ENCODE measurements around the gene RASSF3. TPM values are rescaled to one million over a fixed set of nuclear protein-coding genes. Genes with fewer than 3 reads are reported as not detected.

Gene RASSF3
- total and polyA plus RNA-seq, 2 of the 13 experiments (the other 11 are each of a cell fraction or from before 2014, with no cell fraction given) = 15.5 to 16.0 TPM

DNA sequence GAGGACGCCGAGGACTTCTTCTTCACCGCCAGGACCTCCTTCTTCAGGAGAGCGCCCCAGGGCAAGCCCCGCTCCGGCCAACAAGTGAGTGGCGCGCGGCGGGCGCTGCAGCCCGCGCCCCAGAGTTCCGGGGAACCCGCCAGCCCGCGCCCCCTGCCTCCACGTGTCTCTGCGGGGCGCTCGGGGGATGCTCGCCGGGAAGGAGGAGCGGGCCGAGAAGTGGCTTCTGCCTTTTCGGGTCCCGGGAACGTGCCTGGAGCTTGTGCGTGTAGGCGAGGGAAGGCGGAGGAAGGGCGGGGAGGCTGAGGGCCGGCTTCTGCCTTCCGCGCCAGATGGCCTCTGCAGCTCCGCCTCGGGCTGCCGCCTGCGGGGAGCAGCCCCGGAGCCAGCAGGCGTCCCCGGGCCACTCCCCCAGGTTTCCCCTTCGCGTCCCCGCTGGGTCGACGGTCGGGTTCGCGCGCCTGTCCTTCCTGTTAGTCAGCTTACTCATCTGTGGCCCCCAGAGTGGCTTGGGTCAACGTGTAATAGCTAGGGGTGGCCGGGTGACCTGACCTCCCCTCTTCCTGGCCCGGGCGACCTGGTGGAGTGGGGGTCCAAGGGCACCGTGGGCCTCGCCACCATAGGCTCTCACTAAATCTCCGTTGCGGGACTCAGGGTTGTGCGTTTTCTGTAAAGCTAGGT, 505 bp downstream of the RASSF3 start (continued):
- TF ChIP-seq SKIL (CRISPR knock-in tag; IDR thresholded peaks at IDR 0.05; ENCODE audit: borderline replicate concordance) = no peak
- no peak for TF ChIP-seq JUNB (CRISPR knock-in tag; IDR thresholded peaks at IDR 0.05; ENCODE audit: borderline replicate concordance)
- 0 out of 2 replicates have a peak, but pooled peaks have one; percentile 36 for TF ChIP-seq ZNF580 (CRISPR knock-in tag; IDR thresholded peaks at IDR 0.05; ENCODE audit: borderline replicate concordance, low read depth)
- no peak for TF ChIP-seq ZNF432 (CRISPR knock-in tag; IDR thresholded peaks at IDR 0.05; ENCODE audit: borderline replicate concordance)
- no peak for TF ChIP-seq LCORL (IDR thresholded peaks at IDR 0.05)
- TF ChIP-seq LCORL (CRISPR knock-in tag; IDR thresholded peaks at IDR 0.05) = 0 out of 2 replicates have a peak, but pooled peaks have one; percentile 26
- TF ChIP-seq CEBPZ (IDR thresholded peaks at IDR 0.05; ENCODE audit: low read length) = no peak
- peak; percentile 68; the same call in 1 of the 2 replicates for TF ChIP-seq ZNF710 (CRISPR knock-in tag; IDR thresholded peaks at IDR 0.05; ENCODE audit: borderline replicate concordance)
- TF ChIP-seq TBL1XR1 (IDR thresholded peaks at IDR 0.05; ENCODE audit: borderline replicate concordance, low read length, partially characterized antibody) = no peak
- TF ChIP-seq ATF1 (CRISPR knock-in tag; IDR thresholded peaks at IDR 0.05) = no peak
- TF ChIP-seq, protein P1, sequence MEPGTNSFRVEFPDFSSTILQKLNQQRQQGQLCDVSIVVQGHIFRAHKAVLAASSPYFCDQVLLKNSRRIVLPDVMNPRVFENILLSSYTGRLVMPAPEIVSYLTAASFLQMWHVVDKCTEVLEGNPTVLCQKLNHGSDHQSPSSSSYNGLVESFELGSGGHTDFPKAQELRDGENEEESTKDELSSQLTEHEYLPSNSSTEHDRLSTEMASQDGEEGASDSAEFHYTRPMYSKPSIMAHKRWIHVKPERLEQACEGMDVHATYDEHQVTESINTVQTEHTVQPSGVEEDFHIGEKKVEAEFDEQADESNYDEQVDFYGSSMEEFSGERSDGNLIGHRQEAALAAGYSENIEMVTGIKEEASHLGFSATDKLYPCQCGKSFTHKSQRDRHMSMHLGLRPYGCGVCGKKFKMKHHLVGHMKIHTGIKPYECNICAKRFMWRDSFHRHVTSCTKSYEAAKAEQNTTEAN (CRISPR knock-in tag; conservative IDR thresholded peaks at IDR 0.05) = 0 out of 2 replicates have a peak, but pooled peaks have one; percentile 15
- TF ChIP-seq DR1 (CRISPR knock-in tag; IDR thresholded peaks at IDR 0.05) = no peak
- TF ChIP-seq, protein P2, sequence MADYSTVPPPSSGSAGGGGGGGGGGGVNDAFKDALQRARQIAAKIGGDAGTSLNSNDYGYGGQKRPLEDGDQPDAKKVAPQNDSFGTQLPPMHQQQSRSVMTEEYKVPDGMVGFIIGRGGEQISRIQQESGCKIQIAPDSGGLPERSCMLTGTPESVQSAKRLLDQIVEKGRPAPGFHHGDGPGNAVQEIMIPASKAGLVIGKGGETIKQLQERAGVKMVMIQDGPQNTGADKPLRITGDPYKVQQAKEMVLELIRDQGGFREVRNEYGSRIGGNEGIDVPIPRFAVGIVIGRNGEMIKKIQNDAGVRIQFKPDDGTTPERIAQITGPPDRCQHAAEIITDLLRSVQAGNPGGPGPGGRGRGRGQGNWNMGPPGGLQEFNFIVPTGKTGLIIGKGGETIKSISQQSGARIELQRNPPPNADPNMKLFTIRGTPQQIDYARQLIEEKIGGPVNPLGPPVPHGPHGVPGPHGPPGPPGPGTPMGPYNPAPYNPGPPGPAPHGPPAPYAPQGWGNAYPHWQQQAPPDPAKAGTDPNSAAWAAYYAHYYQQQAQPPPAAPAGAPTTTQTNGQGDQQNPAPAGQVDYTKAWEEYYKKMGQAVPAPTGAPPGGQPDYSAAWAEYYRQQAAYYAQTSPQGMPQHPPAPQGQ (CRISPR knock-in tag; IDR thresholded peaks at IDR 0.05; ENCODE audit: borderline replicate concordance) = no peak
- TF ChIP-seq ZNF251 (CRISPR knock-in tag; IDR thresholded peaks at IDR 0.05) = no peak
- TF ChIP-seq NR2C2 (CRISPR knock-in tag; IDR thresholded peaks at IDR 0.05; ENCODE audit: borderline replicate concordance) = peak; percentile 24; the same call in 1 of the 2 replicates
- TF ChIP-seq HNRNPH1 (optimal IDR thresholded peaks at IDR 0.05; ENCODE audit: low read depth, low read length) = no peak
- no peak for TF ChIP-seq HOXA7 (CRISPR knock-in tag; IDR thresholded peaks at IDR 0.05)

Data from HepG2 (cell line).